EH (cell line): ENCODE data around the gene MLN.
A peak's percentile ranks its signal among the peaks of the same experiment; 100 is the strongest.

Source experiments
- DNase-seq: peaks from one replicate; pipeline ENCODE4 v3.0.0-alpha.2; 2015; ENCODE audit warnings: low read depth

Gene MLN

GRCh38 chr6:33752646-33753015, 51.2 kb downstream of the MLN start:
- DNase-seq = no peak

- DNase-seq = no peak
Observed at GRCh38 chr6:33751771-33752645, 51.8 kb downstream of the MLN start.

- no peak for DNase-seq
Observed at GRCh38 chr6:33750244-33750991, 53.4 kb downstream of the MLN start.

GRCh38 chr6:33749401-33749800, 54.4 kb downstream of the MLN start:
- DNase-seq = no peak

- no peak for DNase-seq
Observed at GRCh38 chr6:33748841-33749240, 55.0 kb downstream of the MLN start.

- DNase-seq = no peak
Observed at GRCh38 chr6:33747823-33748222, 56.0 kb downstream of the MLN start.

- no peak for DNase-seq
Observed at GRCh38 chr6:33746651-33747100, 57.1 kb downstream of the MLN start, which contains the start of gene IP6K3. Gene IP6K3 (minus strand): TSS chr6:33746905. CDS start chr6:33735476, 11,429 bp downstream.

GRCh38 chr6:33746036-33746600, 57.7 kb downstream of the MLN start:
- DNase-seq = peak; percentile 81

GRCh38 chr6:33745548-33745947, 58.3 kb downstream of the MLN start:
- DNase-seq = peak; percentile 29

GRCh38 chr6:33744895-33745546, 58.8 kb downstream of the MLN start:
- peak; percentile 50 for DNase-seq
